ENCODE results near the gene ZNF408. TPM values are rescaled to one million over a fixed set of nuclear protein-coding genes. Genes with fewer than 3 reads are reported as not detected.

Gene ZNF408
- total and polyA plus RNA-seq, 2 of the 13 experiments (the other 11 are each of a cell fraction or from before 2014, with no cell fraction given): 11.2 to 12.5 TPM

DNA sequence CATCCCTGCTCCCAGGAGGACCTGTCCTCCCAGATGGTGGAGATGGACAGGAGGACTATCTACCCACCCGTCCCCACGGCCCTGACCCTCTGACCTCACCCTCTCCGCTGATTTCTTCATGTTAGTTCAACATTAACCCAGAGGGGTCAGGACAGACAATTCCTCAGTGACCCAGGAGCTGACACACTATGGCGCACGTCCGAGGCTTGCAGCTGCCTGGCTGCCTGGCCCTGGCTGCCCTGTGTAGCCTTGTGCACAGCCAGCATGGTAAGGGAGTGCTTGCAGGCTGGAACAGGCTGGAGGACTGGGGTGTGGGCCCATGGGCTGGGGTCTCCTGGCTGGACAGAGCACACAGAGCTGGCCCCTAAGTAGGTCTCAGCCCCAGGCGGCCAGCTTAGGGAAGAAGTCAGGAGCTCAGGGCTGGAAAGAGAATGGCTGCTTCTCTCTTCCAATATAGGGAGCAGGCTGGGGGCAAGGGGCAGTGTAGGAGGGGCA is 18.3 kb downstream of the ZNF408 start, which contains the start of gene F2 (continued):
- TF ChIP-seq, protein P1, sequence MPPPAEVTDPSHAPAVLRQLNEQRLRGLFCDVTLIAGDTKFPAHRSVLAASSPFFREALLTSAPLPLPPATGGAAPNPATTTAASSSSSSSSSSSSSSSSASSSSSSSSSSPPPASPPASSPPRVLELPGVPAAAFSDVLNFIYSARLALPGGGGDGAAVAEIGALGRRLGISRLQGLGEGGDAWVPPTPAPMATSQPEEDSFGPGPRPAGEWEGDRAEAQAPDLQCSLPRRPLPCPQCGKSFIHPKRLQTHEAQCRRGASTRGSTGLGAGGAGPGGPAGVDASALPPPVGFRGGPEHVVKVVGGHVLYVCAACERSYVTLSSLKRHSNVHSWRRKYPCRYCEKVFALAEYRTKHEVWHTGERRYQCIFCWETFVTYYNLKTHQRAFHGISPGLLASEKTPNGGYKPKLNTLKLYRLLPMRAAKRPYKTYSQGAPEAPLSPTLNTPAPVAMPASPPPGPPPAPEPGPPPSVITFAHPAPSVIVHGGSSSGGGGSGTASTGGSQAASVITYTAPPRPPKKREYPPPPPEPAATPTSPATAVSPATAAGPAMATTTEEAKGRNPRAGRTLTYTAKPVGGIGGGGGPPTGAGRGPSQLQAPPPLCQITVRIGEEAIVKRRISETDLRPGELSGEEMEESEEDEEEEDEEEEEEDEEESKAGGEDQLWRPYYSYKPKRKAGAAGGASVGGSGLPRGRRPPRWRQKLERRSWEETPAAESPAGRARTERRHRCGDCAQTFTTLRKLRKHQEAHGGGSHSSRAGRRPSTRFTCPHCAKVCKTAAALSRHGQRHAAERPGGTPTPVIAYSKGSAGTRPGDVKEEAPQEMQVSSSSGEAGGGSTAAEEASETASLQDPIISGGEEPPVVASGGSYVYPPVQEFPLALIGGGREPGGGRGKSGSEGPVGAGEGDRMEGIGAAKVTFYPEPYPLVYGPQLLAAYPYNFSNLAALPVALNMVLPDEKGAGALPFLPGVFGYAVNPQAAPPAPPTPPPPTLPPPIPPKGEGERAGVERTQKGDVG (CRISPR knock-in tag; IDR thresholded peaks at IDR 0.05; ENCODE audit: borderline replicate concordance): 0 out of 2 replicates have a peak, but pooled peaks have one; percentile 16
- TF ChIP-seq SOX6 (IDR thresholded peaks at IDR 0.05) (no peak), SOX6 (CRISPR knock-in tag; IDR thresholded peaks at IDR 0.05) (peak; percentile 98), SRY (CRISPR knock-in tag; IDR thresholded peaks at IDR 0.05) (peak; percentile 20; the same call in 1 of the 2 replicates), PHF5A (CRISPR knock-in tag; IDR thresholded peaks at IDR 0.05; ENCODE audit: low read depth, unreplicated experiment) (peak; percentile 74), ZZZ3 (CRISPR knock-in tag; IDR thresholded peaks at IDR 0.05; ENCODE audit: borderline replicate concordance) (no peak), SIX1 (CRISPR knock-in tag; IDR thresholded peaks at IDR 0.05; ENCODE audit: borderline replicate concordance) (0 out of 2 replicates have a peak, but pooled peaks have one; percentile 39), TSC22D2 (CRISPR knock-in tag; IDR thresholded peaks at IDR 0.05; ENCODE audit: borderline replicate concordance) (no peak), ADNP (CRISPR knock-in tag; IDR thresholded peaks at IDR 0.05) (no peak), ZNF382 (CRISPR knock-in tag; IDR thresholded peaks at IDR 0.05; ENCODE audit: borderline replicate concordance) (no peak), ZNF431 (CRISPR knock-in tag; IDR thresholded peaks at IDR 0.05; ENCODE audit: borderline replicate concordance, low read depth) (no peak), TBX3 (IDR thresholded peaks at IDR 0.05; ENCODE audit: borderline replicate concordance) (no peak), ZSCAN30 (CRISPR knock-in tag; IDR thresholded peaks at IDR 0.05) (no peak), ZNF883 (CRISPR knock-in tag; IDR thresholded peaks at IDR 0.05; ENCODE audit: not compliant biosample characterization) (no peak), SOX5 (CRISPR knock-in tag; IDR thresholded peaks at IDR 0.05; ENCODE audit: borderline replicate concordance) (peak; percentile 98), MAF1 (CRISPR knock-in tag; IDR thresholded peaks at IDR 0.05; ENCODE audit: borderline replicate concordance) (peak; percentile 32; the same call in 1 of the 2 replicates), CCAR2 (optimal IDR thresholded peaks at IDR 0.05; ENCODE audit: low read depth, low read length) (no peak), HNRNPUL1 (IDR thresholded peaks at IDR 0.05; ENCODE audit: low read depth, low read length) (no peak), ZNF274 (CRISPR knock-in tag; IDR thresholded peaks at IDR 0.05) (no peak; the same call in none of the 2 replicates)
- TF ChIP-seq, protein P2, sequence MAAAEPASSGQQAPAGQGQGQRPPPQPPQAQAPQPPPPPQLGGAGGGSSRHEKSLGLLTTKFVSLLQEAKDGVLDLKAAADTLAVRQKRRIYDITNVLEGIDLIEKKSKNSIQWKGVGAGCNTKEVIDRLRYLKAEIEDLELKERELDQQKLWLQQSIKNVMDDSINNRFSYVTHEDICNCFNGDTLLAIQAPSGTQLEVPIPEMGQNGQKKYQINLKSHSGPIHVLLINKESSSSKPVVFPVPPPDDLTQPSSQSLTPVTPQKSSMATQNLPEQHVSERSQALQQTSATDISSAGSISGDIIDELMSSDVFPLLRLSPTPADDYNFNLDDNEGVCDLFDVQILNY (CRISPR knock-in tag; conservative IDR thresholded peaks at IDR 0.05): no peak
- TF ChIP-seq, protein P3, sequence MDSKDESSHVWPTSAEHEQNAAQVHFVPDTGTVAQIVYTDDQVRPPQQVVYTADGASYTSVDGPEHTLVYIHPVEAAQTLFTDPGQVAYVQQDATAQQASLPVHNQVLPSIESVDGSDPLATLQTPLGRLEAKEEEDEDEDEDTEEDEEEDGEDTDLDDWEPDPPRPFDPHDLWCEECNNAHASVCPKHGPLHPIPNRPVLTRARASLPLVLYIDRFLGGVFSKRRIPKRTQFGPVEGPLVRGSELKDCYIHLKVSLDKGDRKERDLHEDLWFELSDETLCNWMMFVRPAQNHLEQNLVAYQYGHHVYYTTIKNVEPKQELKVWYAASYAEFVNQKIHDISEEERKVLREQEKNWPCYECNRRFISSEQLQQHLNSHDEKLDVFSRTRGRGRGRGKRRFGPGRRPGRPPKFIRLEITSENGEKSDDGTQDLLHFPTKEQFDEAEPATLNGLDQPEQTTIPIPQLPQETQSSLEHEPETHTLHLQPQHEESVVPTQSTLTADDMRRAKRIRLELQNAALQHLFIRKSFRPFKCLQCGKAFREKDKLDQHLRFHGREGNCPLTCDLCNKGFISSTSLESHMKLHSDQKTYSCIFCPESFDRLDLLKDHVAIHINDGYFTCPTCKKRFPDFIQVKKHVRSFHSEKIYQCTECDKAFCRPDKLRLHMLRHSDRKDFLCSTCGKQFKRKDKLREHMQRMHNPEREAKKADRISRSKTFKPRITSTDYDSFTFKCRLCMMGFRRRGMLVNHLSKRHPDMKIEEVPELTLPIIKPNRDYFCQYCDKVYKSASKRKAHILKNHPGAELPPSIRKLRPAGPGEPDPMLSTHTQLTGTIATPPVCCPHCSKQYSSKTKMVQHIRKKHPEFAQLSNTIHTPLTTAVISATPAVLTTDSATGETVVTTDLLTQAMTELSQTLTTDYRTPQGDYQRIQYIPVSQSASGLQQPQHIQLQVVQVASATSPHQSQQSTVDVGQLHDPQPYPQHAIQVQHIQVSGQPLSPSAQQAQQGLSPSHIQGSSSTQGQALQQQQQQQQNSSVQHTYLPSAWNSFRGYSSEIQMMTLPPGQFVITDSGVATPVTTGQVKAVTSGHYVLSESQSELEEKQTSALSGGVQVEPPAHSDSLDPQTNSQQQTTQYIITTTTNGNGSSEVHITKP (CRISPR knock-in tag; IDR thresholded peaks at IDR 0.05; ENCODE audit: low read depth): no peak; the same call in 1 of the 2 replicates
